ENCODE measurements around the gene MAP3K20.

MAP3K20 gene

GRCh38 chr2:173195100-173195499 lies 119.5 kb downstream of the MAP3K20 start:
- DNase-seq (ENCODE audit: low read depth), result no peak

GRCh38 chr2:173196080-173196479 lies 120.4 kb downstream of the MAP3K20 start:
- DNase-seq (ENCODE audit: low read depth), result no peak
- TF ChIP-seq CTCF (IDR thresholded peaks at IDR 0.05; ENCODE audit: low read depth, low read length, missing control alignments), result no peak
- H3K4me3 ChIP-seq (ENCODE audit: low read depth, low read length), result no peak overlapping the region

More at GRCh38 chr2:173195100-173195499, 119.5 kb downstream of the MAP3K20 start:
- no peak for TF ChIP-seq CTCF (IDR thresholded peaks at IDR 0.05; ENCODE audit: low read depth, low read length, missing control alignments)
- no peak overlapping the region for H3K4me3 ChIP-seq (ENCODE audit: low read depth, low read length)

- no peak for TF ChIP-seq CTCF (IDR thresholded peaks at IDR 0.05; ENCODE audit: low read depth, low read length, missing control alignments)
- DNase-seq (ENCODE audit: low read depth), result no peak
- no peak overlapping the region for H3K4me3 ChIP-seq (ENCODE audit: low read depth, low read length)
Measured at GRCh38 chr2:173196638-173197037, 121.0 kb downstream of the MAP3K20 start.

GRCh38 chr2:173198327-173198726 lies 122.7 kb downstream of the MAP3K20 start:
- no peak for DNase-seq (ENCODE audit: low read depth)
- H3K4me3 ChIP-seq (ENCODE audit: low read depth, low read length), result no peak overlapping the region
- TF ChIP-seq CTCF (IDR thresholded peaks at IDR 0.05; ENCODE audit: low read depth, low read length, missing control alignments), result no peak

GRCh38 chr2:173199294-173199693 lies 123.6 kb downstream of the MAP3K20 start:
- no peak for TF ChIP-seq CTCF (IDR thresholded peaks at IDR 0.05; ENCODE audit: low read depth, low read length, missing control alignments)
- no peak overlapping the region for H3K4me3 ChIP-seq (ENCODE audit: low read depth, low read length)
- no peak for DNase-seq (ENCODE audit: low read depth)

GRCh38 chr2:173202570-173202969 lies 126.9 kb downstream of the MAP3K20 start:
- H3K4me3 ChIP-seq (ENCODE audit: low read depth, low read length), result no peak overlapping the region
- no peak for DNase-seq (ENCODE audit: low read depth)
- no peak for TF ChIP-seq CTCF (IDR thresholded peaks at IDR 0.05; ENCODE audit: low read depth, low read length, missing control alignments)

GRCh38 chr2:173204316-173204715 lies 128.7 kb downstream of the MAP3K20 start:
- H3K4me3 ChIP-seq (ENCODE audit: low read depth, low read length), result no peak overlapping the region
- no peak for DNase-seq (ENCODE audit: low read depth)
- TF ChIP-seq CTCF (IDR thresholded peaks at IDR 0.05; ENCODE audit: low read depth, low read length, missing control alignments), result no peak

All from GM12864 (cell line).